ENCODE data around the gene AP3S2. TPM values are rescaled to one million over a fixed set of nuclear protein-coding genes. Genes with fewer than 3 reads are reported as not detected.

The AP3S2 gene
- total RNA-seq, 2 donors from 2014 or later, result 33.0 to 35.6 TPM

GRCh38 chr15:89809787-89810148, 84.0 kb downstream of the AP3S2 start:
- intact Hi-C loops (cut with DNase I), result no loop called here
- no peak for ATAC-seq

DNA sequence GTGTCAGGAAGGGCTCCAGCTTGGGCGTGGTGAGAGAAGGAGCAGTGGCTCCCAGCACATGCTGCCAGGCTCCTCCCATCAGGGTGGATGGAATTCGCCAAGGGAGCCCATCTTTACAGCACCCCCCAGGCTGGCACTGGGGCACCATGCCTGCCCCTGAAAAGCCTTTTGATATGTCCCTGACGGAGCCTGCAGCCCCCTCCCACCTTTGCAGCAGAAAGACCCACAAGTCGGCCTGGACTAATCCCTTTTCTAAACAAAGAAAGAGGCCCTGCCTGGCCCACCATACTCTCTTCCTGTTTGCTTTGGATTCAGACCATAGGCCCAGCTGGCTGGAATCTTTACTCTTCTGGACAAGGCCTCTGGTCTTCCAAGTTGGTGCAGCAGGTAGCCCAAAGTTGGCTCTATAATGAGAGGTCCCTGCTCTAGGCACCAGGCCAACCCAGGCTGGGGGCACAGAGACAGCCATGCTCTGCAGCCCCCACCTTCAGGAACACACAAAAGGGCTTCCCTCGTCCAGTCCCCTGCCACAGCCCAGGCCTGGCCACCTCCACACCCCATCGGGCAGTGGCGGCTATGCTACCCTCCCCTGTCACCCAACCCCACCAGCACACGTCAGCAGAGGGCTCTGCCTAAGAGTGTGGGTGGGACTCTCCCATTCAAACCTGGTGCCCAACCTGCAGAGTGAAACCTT, 84.6 kb downstream of the AP3S2 start:
- ATAC-seq, result no peak
- intact Hi-C loops (cut with DNase I), result no loop called here
- DNase-seq, result no peak

More at GRCh38 chr15:89809787-89810148, 84.0 kb downstream of the AP3S2 start:
- DNase-seq, result no peak

- intact Hi-C loops (cut with DNase I), result no loop called here
- no peak for DNase-seq
Measured at GRCh38 chr15:89808160-89808870, 85.5 kb downstream of the AP3S2 start.

GRCh38 chr15:89807689-89808088, 86.1 kb downstream of the AP3S2 start:
- DNase-seq (no peak), ATAC-seq (no peak)
- intact Hi-C loops (cut with DNase I), result no loop called here

More at GRCh38 chr15:89808160-89808870, 85.5 kb downstream of the AP3S2 start:
- no peak for ATAC-seq

DNA sequence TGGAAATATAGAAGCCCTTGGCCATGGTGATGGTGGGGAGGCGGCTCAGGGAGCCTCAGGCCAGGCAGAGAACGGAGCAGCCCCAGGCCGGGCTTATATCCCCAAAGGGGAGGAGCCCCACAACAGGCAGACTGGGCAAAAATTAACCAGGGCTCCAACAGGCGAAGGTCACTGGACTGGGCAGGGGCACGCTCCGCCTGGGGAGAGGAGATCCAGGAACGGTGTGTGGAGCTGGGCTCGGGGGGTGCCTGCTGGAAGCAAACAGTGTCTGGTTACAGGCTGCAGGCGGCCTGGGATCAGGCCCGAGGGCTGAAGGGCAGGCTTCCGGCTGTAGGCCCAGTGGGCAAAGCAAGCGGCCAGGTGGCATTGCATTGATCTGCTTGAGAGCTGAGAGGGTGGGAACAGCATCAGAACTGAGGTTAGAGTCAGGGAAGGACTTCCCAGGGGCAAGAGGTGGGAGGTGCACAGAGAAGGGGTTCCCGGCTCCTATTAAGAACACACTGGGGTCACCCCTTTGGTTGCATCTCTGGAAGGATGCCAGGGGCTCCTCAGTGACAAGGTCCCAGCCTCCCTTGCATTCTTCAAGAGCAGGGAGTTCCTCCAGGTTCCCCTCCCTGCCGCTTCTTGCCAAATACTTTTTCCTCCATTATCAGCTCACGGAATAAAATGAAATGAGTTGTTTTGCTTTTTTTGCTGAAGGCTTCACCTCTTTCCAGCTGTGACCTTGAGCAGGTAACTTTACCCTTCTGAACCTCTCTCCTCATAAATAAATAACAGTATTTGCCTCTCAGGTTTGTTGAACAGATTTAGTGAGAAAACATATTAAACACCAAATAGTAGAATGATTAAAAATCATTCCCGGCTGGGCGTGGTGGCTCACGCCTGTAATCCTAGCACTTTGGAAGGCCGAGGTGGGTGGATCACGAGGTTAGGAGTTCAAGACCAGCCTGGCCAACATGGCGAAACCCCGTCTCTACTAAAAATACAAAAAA, 86.9 kb downstream of the AP3S2 start:
- intact Hi-C loops (cut with DNase I), result no loop called here
- ATAC-seq, result no peak
- no peak for DNase-seq

DNA sequence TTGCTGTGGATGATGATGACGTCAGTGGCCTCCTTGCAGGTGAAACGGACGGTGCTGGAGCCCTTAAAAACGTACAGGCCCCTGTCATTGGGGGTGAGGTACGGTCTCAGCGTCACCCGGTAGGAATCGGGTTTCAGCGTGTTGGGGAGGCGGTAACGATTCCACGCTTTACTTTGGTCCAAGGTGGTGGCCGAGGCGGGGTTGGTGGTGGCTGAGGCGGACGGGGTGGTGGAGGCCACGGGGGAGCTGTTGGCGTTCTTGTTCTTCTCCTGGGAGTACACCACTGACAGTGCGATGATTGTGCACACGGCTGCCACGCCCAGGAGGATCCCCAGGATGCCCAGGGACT, 87.6 kb downstream of the AP3S2 start:
- ATAC-seq (no peak), DNase-seq (no peak)
- intact Hi-C loops (cut with DNase I), result no loop called here

DNA sequence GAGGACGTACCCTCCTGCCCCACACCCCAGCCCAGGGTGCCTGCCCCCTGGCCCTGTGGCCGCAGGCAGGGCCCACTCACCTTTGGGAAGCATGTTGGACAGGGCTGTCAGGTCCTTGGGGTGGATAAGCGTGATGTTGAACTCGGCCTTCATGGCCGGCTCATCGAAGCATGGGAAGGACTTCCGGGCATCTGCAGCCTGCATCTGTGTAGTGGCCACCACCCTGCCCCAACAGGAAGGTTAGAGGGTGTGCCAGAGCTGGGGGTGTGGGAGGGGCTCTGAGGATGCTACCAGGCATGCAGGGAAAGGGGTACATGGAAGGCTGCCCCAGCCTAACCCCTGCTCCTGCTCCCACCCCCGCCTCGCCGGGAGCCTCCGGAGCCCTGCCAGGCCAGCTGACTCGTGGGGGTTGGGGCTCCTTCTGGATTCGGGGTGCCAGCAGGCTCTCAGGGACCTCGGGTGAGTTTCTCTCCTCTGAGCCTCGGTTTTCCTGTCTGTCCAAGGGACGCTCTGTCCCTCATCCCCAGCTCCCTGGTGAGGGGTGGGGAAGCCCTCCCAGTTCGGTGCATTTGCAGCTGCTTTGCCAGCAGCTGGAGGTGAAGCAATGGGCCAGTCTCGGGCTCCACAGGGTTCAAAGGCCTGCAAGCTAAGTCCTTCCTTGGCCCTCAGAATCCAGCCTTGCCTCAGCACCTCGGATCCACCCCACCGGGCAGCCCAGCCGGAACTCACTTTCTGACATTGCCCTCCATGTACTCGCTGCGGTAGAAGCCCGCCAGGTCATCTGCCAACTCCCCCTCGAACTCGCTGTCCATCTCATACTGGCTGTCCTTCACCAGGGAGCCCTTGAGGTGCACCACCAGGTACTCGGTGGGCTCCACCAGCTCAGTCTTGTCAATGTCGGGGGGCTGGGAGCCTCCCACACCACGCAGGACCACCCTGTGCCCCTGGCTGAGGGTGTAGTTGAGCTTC, 88.3 kb downstream of the AP3S2 start:
- intact Hi-C loops (cut with DNase I), result no loop called here
- no peak for ATAC-seq
- no peak for DNase-seq

- ATAC-seq (no peak), DNase-seq (no peak)
- intact Hi-C loops (cut with DNase I), result no loop called here
Measured at GRCh38 chr15:89803941-89804800, 89.6 kb downstream of the AP3S2 start.

- intact Hi-C loops (cut with DNase I), result no loop called here
- DNase-seq, result no peak
- no peak for ATAC-seq
Measured at GRCh38 chr15:89802986-89803824, 90.6 kb downstream of the AP3S2 start.

DNA sequence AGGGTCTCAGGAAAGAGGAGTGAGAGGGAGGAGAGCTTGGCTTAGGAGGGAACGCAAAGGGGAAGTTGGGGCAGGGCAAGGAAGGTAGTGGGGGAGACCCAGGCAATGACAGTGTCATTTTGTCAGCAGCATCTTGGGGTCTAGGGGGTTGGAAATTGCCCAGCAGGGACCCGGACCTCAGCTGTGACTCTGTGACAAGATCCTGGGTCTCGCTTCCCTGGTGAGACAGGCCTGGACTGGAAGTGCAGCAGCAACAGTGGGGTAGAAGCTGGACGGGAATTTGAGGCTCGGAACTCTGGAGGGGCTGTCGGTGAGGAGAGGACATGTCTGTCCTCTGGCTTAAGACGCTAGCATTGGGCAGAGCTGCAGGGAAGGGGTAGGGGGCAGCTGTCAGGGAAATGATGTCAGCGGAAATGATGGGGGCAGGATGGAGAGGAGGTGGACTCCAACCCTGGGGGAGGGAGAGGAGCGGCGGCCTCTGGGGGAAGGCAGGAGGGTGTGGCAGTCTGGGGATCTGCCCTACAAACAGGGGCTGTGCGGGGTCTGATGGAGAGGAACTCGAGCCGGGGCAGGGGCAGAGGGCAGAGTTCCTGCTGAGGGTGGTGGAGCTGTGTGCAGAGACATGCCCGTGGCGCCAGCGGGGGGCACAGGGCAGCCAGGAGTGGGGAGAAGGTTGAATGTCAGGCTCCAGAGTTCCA, 91.4 kb downstream of the AP3S2 start:
- no peak for DNase-seq
- ATAC-seq, result peak in 1 of 2 donors; percentile 15
- intact Hi-C loops (cut with DNase I), result no loop called here

GRCh38 chr15:89801471-89802195, 92.2 kb downstream of the AP3S2 start:
- intact Hi-C loops (cut with DNase I), result no loop called here
- DNase-seq (no peak), ATAC-seq (no peak)

DNA sequence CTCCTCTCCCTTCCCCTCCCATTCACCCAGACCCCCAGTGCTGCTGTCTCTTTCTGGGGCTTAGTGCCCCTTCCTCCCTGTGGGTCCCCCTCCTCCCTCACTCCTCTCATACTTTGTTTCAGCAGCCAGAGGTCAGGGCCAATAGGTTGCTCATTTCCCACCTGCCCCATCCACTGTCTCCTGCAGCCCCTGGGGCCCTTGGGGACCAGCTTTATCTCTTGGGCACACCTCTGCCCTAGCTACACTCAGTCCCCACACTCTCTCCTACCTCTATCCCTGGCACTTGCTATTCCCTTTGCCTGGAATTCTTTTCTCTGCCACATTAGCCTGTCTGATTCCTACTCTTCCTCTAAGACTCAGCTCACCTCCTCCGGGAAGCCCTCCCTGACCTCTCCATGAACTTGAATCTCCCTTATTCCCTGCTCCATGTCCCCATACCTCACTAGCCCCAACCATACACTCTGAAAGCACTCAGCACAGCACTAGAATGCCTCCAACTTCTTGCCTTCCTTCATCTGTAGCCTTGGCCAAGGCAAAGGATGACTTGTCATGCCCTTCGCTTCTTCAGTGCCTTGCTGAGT, 93.8 kb downstream of the AP3S2 start:
- intact Hi-C loops (cut with DNase I), result no loop called here
- DNase-seq, result no peak
- no peak for ATAC-seq

- DNase-seq (no peak), ATAC-seq (no peak)
- intact Hi-C loops (cut with DNase I), result no loop called here
Measured at GRCh38 chr15:89799011-89799911, 94.5 kb downstream of the AP3S2 start.

- DNase-seq (no peak), ATAC-seq (no peak)
- intact Hi-C loops (cut with DNase I), result no loop called here
Measured at GRCh38 chr15:89797678-89798201, 96.1 kb downstream of the AP3S2 start.

Data from left cardiac atrium (tissue), 4 donors.